Transverse colon (tissue), 4 donors: ENCODE measurements around the gene CPSF4. TPM values are rescaled to one million over a fixed set of nuclear protein-coding genes. Genes with fewer than 3 reads are reported as not detected.

Experiments
- DNase-seq: peaks from one replicate; pipeline ENCODE4 v3.0.0-alpha.2; 2019
- H3K27ac ChIP-seq, 4 donors: fragments of 200-600 bp; sonication (generic); 2 replicates each; pipeline ENCODE4 v1.5.1; 2016 to 2018; ENCODE audit warnings: inconsistent platforms in 4 of 4
- H3K27me3 ChIP-seq: fragments of 200-600 bp; sonication (generic); 2 replicates; pipeline ENCODE4 v1.5.1; 2017; ENCODE audit warnings: inconsistent platforms
- H3K36me3 ChIP-seq, 4 donors: fragments of 200-600 bp; sonication (generic); 2 replicates each; pipeline ENCODE4 v1.5.1; 2017 to 2019; ENCODE audit warnings: inconsistent platforms in 4 of 4
- H3K4me1 ChIP-seq, 4 donors: fragments of 200-600 bp; sonication (generic); 2 replicates each; pipeline ENCODE4 v1.5.1; 2017 to 2020; ENCODE audit warnings: inconsistent platforms in 4 of 4
- H3K4me3 ChIP-seq, 4 donors: fragments of 200-600 bp; sonication (generic); 1 replicate in 1 of 4; 2 replicates in 3 of 4; pipeline versions ENCODE4 v1.5.1 to v1.6.1; 2017 to 2019; ENCODE audit warnings: inconsistent platforms in 4 of 4
- H3K9me3 ChIP-seq, 2 donors: fragments of 200-600 bp; sonication (generic); 2 replicates each; pipeline ENCODE4 v1.5.1; 2017 to 2019; ENCODE audit warnings: inconsistent platforms in 2 of 2
- CTCF ChIP-seq, 5 experiments: fragments of 200-600 bp in 3 of 5; fragments of 450-650 bp in 2 of 5; sonication (generic) in 3 of 5; IDR thresholded peaks; 1 replicate in 2 of 5; 2 replicates in 3 of 5; pipeline ENCODE4 v1.5.1; 2016 to 2017; ENCODE audit warnings: antibody characterized with exemption in 5 of 5, inconsistent platforms in 3 of 5, mild to moderate bottlenecking in 2 of 5, moderate library complexity in 1 of 5
- EP300 ChIP-seq: sonication (generic); formaldehyde crosslinking; IDR thresholded peaks from one replicate; pipeline ENCODE4 v1.6.1; 2017; ENCODE audit warnings: antibody characterized with exemption, low read depth
- POLR2A ChIP-seq: fragments of 450-650 bp; IDR thresholded peaks from one replicate; pipeline ENCODE4 v1.6.1; 2016; ENCODE audit warnings: antibody characterized with exemption, mild to moderate bottlenecking, moderate library complexity
- POLR2AphosphoS5 ChIP-seq, 3 donors: sonication (generic); formaldehyde crosslinking; IDR thresholded peaks; one replicate each; pipeline ENCODE4 v1.6.1; 2016; ENCODE audit warnings: antibody characterized with exemption in 3 of 3
- WGBS, 2 donors: methylation state at CpG; one replicate each; pipeline ENCODE4 v1.1.5; 2018; ENCODE audit warnings: low coverage in 1 of 2; 5-methylcytosine and 5-hydroxymethylcytosine counted together
- in situ Hi-C, 4 donors: fragments of 200-750 bp; cut with MboI; loops; one replicate each; pipeline versions ENCODE4 v1.15.0 to v1.15.1; 2017; ENCODE audit warnings: low sequenced_read_pairs in 3 of 4, low pct_ligation_motif_present in 1 of 4, low pct_unique_long_range_greater_than_20kb in 1 of 4
- intact Hi-C: fragments of 100-400 bp; cut with DNase I; formaldehyde crosslinking; loops from one replicate; pipeline ENCODE4 v1.15.1; 2023; ENCODE audit warnings: low total_unique reads
- total RNA-seq, 4 donors: library from RNA; depleted of rRNA; stranded (reverse); fragments of >200 nt; gene quantifications; one replicate each; pipeline ENCODE4 v1.1.0, GENCODE V29; 2016

CPSF4 gene
- total RNA-seq, 4 donors from 2014 or later: 20.7 to 65.5 (median 24.8) TPM

GRCh38 chr7:99433158-99433557 lies 5.6 kb upstream of the CPSF4 start:
- no peak for TF ChIP-seq EP300
- TF ChIP-seq POLR2AphosphoS5 (IDR thresholded peaks at IDR 0.05): no peak
- no peak for TF ChIP-seq POLR2A
- TF ChIP-seq CTCF (IDR thresholded peaks at IDR 0.05): no peak
- in situ Hi-C loops (no loop called here), intact Hi-C loops (no loop called here)
- Histone ChIP-seq H3K36me3 (peaks cover 0 to 12% (median 5%) of the 10 kb centered on the region in 4 donors), H3K4me1 (peaks cover 0 to 10% (median 7%) of the 10 kb centered on the region in 4 donors), H3K27me3 (no peaks in the 10 kb centered on the region), H3K27ac (no peak overlapping the region), H3K4me3 (no peak overlapping the region), H3K9me3 (no peaks in the 10 kb centered on the region)
- WGBS, 2 donors: 94 to 100% methylated on average over 2 to 9 of the region's 9 CpGs
- DNase-seq: no peak

- TF ChIP-seq EP300 (no peak), POLR2AphosphoS5 (IDR thresholded peaks at IDR 0.05) (no peak), CTCF (IDR thresholded peaks at IDR 0.05) (no peak), POLR2A (no peak)
- 14% methylated on average over 20 of the region's 20 CpGs; no CpG with 5 or more reads in 1 of the 2 donors for whole genome bisulfite sequencing, 2 donors
- peaks cover 0 to 12% (median 4%) of the 10 kb centered on the region in 4 donors for H3K36me3 ChIP-seq
- in situ Hi-C loops (no loop called here), intact Hi-C loops (no loop called here)
- H3K9me3 ChIP-seq: no peaks in the 10 kb centered on the region
- peak overlapping the region; percentile 84 to 99 (median 91) for H3K4me3 ChIP-seq
- H3K27me3 ChIP-seq: no peaks in the 10 kb centered on the region
- DNase-seq: no peak
- H3K4me1 ChIP-seq: peaks cover 9 to 22% (median 19%) of the 10 kb centered on the region in 4 donors
- peak overlapping the region; percentile 87 to 93 (median 91) for H3K27ac ChIP-seq
Measured at GRCh38 chr7:99437946-99438572, 684 bp upstream of the CPSF4 start.

GRCh38 chr7:99440195-99440594 lies 1.5 kb downstream of the CPSF4 start:
- Histone ChIP-seq H3K4me3 (peak overlapping the region in 2 of 4 donors; percentile 88 to 99), H3K36me3 (peaks cover 0 to 8% (median 2%) of the 10 kb centered on the region in 4 donors), H3K9me3 (no peaks in the 10 kb centered on the region), H3K27me3 (no peaks in the 10 kb centered on the region), H3K4me1 (peaks cover 9 to 22% (median 19%) of the 10 kb centered on the region in 4 donors), H3K27ac (no peak overlapping the region)
- intact Hi-C loops: no loop called here
- no peak for DNase-seq
- WGBS, 2 donors: 81% methylated on average over 9 of the region's 9 CpGs; no CpG with 5 or more reads in 1 of the 2 donors
- in situ Hi-C loops: no loop called here
- TF ChIP-seq POLR2A (no peak), POLR2AphosphoS5 (IDR thresholded peaks at IDR 0.05) (no peak), CTCF (IDR thresholded peaks at IDR 0.05) (no peak)

GRCh38 chr7:99446096-99446495 lies 7.4 kb downstream of the CPSF4 start:
- Histone ChIP-seq H3K4me3 (no peak overlapping the region), H3K36me3 (peaks cover 0 to 47% (median 8%) of the 10 kb centered on the region in 4 donors), H3K4me1 (peaks cover 0 to 3% (median 0%) of the 10 kb centered on the region in 4 donors), H3K9me3 (no peaks in the 10 kb centered on the region), H3K27me3 (no peaks in the 10 kb centered on the region), H3K27ac (no peak overlapping the region)
- TF ChIP-seq POLR2AphosphoS5 (IDR thresholded peaks at IDR 0.05): no peak
- no peak for TF ChIP-seq CTCF (IDR thresholded peaks at IDR 0.05)
- no peak for TF ChIP-seq EP300
- no peak for TF ChIP-seq POLR2A
- 84% methylated on average over 4 of the region's 4 CpGs; no CpG with 5 or more reads in 1 of the 2 donors for WGBS, 2 donors
- intact Hi-C loops: no loop called here
- in situ Hi-C loops: no loop called here
- DNase-seq: no peak
